ENCODE measurements around the gene ZFAND3.

The ZFAND3 gene

DNA sequence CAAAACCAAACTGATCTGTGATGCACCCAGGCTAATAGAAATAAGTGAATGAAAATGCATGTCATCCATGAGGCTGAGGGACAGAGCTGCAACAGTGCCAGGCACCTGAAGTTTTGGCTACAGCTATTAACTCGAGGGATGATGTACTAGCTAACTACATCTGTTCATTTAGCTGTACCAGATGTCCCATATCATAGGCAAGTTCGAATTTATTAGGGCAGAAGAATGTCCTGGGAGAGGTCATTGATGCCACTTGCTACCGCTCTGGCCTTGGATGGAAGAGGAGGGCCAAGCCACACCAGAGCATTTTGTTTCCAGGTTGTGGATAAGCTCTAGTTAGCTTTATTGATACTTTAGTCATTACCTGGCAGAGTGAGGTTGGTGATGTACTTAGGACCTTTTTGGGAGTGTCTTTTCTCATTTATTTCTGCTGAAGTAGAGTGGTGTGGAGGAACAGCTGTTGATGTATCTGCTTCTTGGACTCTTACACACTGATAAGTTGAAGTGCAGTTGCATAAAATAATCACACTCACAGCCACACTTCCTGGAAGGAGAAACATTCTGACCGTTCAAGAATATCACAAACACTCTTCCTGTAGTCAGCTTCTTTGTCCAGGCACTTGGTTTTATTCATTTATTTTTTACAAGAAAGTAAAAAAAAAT lies 8.2 kb downstream of the ZFAND3 start:
- DNase-seq (ENCODE audit: low read depth) = no peak

DNA sequence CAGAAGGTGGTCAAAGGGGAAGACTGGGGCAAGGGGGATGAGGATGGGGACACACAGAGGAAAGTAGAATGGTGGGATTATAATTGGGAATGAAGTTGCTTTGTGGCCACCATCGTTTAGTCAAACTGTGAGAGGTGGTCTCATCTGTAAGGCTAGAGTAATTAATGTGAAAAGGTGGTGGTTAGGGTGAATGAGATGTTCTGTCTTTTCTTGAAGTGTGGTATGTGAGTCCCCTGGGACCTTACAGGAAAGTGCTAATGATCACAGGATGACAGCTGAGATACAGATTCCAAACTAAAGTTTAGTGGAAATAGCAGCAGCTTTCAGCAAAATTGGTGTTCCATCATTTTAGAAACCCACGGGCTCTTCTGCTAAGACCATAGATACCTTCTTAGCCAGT lies 10.7 kb downstream of the ZFAND3 start:
- no peak for DNase-seq (ENCODE audit: low read depth)

DNA sequence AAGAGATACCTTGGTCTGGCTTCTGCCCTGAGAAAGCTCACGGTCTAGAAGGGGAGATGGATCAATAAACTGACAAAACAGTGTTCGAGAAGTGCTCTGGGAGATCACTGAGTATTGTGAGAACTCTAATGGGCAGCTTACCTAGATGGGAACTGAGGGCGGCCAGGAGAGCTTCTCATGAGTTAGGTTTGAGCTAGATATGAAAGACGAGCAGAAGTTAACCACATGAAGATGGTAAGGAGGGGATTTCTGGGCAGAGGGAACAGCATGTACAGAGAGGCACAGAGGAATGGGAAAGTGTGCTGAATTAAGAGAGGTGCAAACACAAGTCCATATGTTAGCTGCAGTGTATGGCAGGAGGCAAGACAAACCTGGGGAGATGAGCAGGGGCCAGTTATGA lies 11.9 kb downstream of the ZFAND3 start:
- no peak for DNase-seq (ENCODE audit: low read depth)

DNA sequence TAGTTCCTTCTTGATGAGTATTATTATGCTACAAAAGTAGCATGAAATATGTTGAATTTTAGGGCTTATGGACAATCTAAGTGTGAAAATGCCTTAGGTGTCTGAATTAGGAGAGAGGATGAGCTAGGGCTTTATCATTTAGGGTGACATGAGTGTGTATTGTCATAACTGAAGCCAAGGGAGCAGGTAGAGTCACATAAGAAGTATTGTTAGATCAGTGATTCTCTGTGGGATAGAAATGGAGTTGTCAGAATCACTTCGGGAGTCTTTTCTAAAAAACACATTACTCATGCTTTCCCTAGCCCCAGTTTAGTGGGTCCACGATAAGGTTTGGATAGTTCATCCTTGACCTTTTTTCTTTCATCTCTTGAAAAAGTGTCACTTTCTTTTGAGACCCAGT lies 16.4 kb downstream of the ZFAND3 start:
- no peak for DNase-seq (ENCODE audit: low read depth)

DNA sequence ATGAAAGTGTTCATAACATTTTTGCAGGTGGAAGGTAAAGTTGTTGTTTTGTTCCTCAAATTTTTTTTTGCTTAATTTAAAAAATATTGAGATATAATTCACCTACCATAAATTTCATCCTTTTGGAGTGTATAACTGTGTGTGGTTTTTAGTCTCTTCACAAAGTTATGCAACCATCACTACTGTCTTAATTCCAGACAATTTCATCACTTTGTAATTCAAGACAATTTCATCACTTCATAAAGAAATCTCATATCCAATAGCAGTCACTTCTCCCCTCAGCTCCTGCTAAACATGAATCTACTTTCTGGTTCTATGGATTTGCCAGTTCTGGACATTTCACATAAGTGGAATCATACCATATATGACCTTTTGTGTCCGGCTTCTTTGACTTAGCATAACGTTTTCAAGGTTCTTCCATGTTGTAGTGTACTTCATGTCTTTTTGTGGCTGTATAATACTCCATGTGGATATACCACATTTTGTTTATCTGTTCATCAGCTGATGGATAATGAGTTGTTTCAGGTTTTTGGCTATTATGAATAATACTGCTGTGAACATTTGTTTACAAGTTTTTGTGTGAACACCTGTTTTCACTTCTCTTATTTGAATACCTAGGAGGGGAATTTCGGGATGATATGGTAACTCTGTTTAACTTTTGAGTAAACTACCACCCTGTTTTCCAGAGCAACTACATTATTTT lies 18.8 kb downstream of the ZFAND3 start:
- DNase-seq (ENCODE audit: low read depth) = no peak

DNA sequence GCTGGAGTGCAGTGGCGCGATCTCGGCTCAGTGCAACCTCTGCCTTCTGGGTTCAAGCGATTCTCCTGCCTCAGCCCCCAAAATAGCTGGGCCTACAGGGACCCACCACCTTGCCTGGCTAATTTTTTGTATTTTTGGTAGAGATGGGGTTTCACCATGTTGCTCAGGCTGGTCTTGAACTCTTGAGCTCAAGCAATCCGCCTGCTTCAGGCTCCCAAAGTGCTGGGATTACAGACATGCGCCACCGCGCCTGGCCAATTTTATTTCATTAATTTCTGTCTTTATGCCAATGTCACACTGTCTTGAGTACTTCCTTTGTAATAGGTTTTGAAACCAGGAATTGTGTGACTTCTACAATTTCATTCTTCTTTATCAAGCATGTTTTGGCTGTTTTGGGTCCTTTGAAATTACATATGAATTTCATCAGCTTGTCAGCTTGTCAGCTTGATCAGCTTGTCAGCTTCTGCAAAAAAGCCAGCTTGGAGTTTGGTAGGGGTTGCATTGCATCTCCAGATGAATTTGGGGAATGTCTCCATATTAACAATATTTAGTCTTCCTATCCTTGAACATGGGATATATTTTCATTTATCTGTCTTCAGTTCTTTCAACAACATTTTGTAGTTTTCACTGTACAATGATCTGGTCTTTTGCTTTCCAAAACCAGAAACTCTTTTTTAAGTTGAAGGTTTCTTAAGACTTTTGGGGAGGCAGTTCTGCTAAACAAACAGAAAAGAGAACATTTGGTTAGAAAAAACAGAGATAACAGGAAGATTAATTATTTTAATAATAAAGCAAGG lies 20.8 kb downstream of the ZFAND3 start:
- no peak for DNase-seq (ENCODE audit: low read depth)

DNA sequence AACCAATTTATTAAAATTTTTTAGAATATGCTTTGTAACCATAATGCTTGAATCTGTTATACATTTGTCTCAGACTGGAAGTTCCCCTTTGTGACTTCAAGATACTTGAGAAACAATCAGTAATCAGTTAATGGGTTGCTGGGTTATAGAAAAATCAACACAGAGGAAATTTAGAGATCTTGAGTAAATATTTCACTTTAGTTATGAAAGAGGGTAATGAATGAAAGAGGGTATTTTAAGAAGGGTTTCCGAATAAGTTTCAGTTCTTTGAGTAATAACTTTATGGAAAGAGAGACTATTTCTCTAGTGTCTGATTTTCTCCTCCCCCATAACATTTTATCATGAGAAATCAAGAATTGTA lies 21.4 kb downstream of the ZFAND3 start:
- no peak for DNase-seq (ENCODE audit: low read depth)

DNA sequence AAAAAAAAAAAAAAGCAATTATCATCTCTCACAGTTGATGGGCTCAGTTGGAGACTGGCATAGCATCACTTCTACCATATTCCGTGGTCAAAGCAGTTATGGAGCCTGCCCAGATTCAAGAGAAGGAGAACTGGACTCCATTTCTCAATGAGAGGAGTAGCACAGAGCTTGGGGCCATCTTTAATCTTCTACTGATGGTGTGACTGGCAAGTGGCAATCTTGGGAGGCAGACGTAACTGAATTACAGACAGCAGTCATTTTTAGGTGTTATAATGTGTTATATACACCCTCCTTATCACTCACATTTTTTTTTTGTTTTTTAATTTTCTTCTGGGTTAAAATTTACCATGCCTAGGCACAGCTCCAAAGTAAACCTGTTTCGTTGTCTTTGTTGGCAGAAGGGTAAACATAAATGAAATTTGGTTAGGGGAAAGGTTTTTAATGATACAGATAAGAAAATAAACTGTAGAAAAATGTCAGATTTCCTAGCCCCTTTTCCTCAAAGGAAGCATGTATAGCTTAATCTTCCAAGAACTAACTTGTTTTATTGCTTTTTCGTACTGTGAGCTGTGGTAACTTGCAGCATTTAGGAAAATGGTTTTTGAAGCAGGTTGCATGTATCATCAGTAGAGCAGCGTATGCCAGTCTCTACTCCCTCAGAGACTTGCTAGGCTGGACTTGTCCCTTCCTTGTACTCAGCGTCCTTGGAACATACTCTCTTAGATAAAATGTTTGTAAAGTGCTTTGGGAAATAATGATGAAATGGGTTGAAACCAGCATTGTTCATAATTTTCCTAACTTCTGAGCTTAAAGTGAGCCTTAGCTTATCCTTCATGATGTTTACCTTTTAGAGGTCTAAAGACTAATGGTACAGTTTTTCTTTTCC lies 25.7 kb downstream of the ZFAND3 start:
- no peak for DNase-seq (ENCODE audit: low read depth)

DNA sequence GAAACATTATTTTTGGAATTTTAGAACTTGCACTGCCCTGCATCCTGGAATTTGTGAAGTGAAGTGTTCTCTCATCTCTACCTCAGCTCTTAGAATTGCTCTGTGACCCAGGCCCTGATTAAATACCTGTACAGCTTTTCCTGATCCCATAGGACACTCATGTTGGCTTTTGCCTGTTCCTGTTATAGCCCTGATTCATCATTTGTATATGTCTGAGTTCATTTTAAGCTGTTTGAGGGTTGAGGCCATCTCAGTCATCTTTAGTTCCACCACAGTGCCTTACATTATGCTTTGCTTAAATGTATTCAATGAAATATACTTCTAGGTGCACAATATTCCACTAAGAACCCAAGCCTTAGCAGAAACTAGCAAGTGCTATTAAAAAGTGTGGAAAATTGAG lies 26.4 kb downstream of the ZFAND3 start:
- no peak for DNase-seq (ENCODE audit: low read depth)

DNA sequence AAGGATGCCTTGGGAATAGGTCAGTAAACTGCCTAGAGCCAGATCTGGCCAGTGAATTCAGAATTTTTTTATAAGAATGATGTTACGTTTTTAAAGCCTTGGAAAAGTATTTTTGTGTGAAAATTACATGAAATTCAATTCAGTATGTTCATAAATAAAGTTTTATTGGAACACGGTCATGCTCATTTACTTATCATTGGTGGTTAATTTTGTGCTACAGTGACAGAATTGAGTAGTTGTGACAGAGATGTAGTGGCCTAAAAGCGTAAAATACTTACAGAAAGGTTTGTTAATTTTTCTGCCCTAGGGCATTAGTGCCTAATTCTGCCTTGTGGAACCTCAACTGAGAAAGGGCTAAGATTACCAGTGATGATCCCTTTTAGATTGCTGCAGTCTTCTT lies 28.2 kb downstream of the ZFAND3 start:
- DNase-seq (ENCODE audit: low read depth) = no peak

DNA sequence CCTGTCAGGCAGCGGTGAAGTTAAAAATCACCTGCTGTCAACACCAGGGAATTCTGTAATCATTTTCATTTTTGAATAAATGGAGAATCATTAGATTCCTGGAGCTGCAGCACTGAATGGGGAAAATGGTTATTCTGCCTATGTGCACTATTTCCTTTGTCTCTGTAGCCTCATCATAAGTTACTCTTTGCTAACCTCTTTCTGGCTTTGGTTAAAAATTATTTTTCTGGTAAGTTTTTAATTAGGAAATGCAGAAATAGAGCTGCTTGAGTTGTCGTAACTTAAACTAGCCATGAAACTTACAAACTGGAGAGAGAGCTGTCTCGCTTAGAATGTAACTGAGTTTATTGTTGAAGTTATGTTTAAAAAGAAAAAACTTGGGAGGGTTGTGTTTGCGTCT lies 28.8 kb downstream of the ZFAND3 start:
- no peak for DNase-seq (ENCODE audit: low read depth)

DNA sequence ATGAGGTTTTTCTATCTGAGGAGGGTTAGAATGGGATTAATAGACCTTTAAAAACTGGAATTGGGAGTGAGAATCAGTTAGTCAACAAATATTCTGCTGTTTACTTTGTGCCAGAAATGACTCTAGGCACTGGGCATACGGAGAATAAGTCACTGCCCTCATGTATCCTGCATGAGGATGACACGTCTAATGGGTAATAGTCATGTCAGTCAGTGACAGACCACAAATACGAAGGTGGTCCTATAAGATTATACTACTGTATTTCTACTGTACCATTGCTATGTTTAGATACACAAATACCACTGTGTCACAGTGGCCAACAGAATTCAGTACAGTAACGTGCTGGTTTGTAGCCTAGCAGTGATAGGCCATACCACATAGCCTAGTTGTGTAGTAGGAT lies 30.7 kb downstream of the ZFAND3 start:
- DNase-seq (ENCODE audit: low read depth) = no peak

DNA sequence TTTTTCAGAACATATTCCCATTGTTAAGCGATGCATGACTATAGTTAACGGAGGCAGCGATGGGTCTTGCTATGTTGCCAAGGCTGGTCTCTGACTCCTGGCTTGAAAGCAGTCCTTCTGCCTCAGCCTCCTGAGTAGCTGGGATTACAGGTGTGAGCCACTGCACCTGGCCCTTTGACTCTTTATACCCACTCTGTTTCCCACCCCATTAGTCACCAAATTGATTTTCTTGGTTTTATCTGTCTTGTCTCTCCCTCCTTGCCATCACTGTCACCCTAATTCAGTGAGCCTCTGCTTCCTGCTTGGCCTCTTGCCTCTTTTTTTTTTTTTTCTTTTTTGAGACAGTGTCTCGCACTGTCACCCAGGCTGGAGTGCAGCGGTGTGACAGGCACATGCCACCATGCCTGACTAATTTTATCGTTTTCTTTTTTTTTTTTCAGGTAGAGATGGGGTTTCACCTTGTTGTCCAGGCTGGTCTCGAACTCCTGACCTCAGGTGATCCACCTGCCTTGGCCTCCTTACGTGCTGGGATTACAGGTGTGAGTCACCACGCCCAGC lies 31.3 kb downstream of the ZFAND3 start:
- no peak for DNase-seq (ENCODE audit: low read depth)

DNA sequence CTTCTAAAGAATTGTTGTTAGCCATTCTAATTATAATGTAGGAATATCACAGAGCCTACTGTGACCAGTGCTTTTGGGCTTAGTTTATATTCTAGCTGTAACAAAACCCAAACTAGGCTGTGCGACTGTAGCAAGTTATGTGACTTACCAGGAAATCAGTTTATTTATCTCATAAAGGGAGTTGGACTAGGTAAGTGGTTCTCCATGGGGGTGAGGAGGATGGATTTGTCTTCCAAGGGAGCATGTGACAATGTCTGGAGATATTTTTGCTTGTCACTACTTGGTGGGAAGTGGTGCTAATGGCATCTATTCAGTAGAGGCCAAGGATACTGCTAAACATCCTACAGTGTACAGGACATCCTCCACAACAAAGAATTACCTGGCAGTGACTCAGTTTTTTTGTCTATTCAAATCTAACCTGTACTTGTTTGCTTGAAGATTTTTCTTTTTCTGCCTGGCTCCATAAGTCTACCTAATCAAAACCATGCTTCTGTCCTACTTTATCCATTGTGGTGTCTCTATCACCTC lies 32.5 kb downstream of the ZFAND3 start:
- no peak for DNase-seq (ENCODE audit: low read depth)

DNA sequence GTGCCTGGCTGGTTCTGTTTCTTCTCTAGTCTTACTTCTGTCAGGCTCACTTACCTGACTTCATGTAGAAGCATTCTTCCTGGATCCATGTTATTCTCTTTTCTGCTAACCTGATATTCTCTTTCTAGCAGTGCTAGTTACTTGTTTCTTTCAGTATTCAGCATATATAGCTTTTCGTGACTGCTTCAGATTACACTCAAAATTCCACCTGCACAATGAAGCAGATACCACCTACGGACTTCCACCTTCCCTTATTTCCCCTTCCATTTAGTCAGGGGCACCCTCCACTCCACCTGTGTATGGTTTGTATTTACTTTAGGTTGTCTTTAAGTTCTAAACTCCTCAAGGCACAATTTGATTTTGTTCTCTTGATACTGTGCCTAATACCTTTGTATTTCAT lies 36.8 kb downstream of the ZFAND3 start:
- DNase-seq (ENCODE audit: low read depth) = no peak

DNA sequence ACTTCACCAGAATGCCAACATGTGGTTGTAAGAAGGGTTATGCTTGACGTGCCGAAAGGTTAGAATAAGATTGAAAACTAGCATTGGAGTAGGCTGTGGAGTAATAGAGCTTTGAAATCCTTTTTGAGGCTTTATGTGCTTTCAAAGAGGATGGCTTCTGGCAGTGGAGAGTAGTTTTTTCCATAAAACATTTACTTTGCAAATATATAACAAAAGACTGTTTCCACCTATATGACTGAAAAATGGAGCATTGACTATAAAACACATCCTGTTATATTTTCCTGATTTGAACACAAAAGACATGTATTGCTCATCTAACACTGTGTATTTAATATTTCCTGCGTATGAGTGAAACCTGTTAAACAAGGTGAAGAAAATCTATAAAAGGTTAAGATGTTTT lies 38.8 kb downstream of the ZFAND3 start:
- DNase-seq (ENCODE audit: low read depth) = no peak

DNA sequence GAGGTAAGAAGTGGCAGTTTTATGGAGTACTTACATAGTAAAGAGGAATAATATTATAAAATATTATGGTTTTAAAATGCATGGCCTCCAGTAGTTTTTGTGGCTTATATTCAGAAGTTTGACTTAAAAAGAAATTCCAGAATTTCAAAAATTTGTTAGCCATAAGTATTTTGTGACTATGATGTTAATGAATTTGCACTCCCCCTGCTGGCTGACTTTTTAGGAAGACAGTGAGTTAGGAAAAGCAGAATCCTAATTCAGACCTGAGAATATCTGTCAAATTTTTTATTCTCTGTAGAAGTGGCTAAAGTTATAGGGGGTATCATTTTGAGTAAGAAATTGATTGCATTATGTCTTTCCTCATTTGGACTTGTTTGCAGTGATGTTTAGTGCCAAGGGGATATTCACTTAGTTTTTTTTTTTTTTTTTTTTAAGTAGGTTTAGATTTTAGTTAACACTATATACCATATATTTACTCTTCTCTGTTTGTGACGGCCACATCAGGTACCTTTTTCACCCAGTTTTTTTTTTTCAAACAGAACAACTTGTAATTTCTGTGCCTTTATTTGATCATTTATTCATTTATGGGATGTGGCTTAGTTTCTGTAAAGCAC lies 40.8 kb downstream of the ZFAND3 start:
- DNase-seq (ENCODE audit: low read depth) = peak; percentile 6

DNA sequence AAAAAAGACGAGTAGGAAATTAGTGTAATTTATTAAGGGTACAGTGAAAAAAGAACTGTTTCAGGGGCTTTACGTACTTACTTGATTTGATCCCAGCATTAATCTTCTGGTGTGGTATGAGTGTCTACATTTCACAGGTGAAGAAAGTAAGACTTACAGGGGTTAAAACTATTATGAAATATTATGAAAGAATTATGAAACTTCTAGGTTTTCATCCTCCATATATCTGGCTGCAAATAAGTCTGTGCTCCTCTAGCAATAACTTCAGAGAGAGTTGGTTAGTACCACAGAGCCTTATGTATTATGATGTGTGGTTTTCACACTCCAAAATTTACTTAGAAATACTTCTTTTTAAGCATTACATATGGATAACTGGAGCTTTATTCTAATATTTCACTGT lies 41.9 kb downstream of the ZFAND3 start:
- no peak for DNase-seq (ENCODE audit: low read depth)

DNA sequence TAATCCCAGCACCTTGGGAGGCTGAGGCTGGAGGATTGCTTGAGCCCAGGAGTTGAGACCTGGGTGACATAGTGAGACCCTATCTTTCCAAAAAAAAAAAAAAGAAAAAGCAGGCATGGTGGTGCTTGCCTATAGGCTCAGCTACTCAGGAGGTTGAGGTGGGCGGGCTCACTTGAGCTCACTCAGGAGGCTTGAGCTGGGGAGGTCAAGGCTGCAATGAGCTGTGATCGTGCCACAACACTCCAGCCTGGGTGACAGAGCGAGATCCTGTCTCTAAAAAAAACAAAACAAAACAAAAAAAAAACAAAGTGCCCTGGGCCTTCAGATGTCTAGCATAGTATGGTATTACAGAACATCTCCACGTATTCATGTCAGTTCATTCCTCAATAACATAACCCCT lies 42.9 kb downstream of the ZFAND3 start:
- no peak for DNase-seq (ENCODE audit: low read depth)

DNA sequence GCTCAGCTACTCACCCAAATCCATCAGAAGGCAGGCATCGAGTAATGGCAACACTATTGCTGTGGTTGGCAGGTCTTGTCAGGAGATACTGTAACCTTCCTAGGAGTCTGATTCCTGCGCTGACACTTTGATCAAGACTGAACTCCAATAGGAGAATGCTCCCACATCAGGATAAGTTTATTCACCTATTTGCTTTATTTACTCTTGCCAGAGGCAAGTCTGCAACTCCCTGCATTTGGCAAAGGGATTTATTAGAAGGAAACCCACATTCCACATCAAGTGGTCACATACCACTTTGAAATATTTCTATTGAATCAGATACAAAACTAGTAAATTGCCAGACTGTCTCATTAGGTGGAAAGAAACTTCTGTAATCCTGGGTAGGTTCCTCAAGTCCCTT lies 43.5 kb downstream of the ZFAND3 start:
- DNase-seq (ENCODE audit: low read depth) = no peak

DNA sequence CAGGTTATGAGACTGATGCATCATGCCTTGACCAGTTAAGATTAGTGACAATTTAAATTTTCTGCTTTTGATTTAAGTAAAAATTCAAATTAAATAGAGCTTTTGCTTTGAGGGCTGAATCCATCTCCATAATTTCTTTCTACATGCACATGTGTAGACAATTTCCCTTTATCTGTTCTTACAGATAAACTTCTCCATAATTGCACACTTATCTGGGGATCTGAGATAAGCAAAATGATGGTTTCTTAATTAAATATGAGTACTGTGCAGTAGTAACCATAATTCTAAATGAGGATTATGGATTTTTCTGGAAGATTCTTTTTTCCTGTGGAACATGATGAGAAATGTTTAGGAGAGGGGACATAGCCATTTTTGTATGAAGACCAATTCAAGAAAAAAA lies 44.7 kb downstream of the ZFAND3 start:
- no peak for DNase-seq (ENCODE audit: low read depth)
